Measurements from ENCODE around the gene SEC22C. TPM values are rescaled to one million over a fixed set of nuclear protein-coding genes. Genes with fewer than 3 reads are reported as not detected.
"Not testable (repeated sequence)": the region's sequence is repeated elsewhere in the genome, so short reads cannot be mapped to it uniquely, and the experiment has no call there.

Gene SEC22C
- total RNA-seq, 1 donor from 2014 or later: 73.3 TPM

GRCh38 chr3:42588625-42589024 is 6.9 kb upstream of the SEC22C start:
- H3K27me3 ChIP-seq (ENCODE audit: control insufficient read depth, insufficient read depth, low read length): no peaks in the 10 kb centered on the region
- no peak for TF ChIP-seq CTCF (IDR thresholded peaks at IDR 0.05; ENCODE audit: insufficient read depth, low read length, poor library complexity, severe bottlenecking)
- no peak overlapping the region for H3K4me3 ChIP-seq (ENCODE audit: low read depth, low read length)
- no peaks in the 10 kb centered on the region for H3K36me3 ChIP-seq (ENCODE audit: control insufficient read depth, insufficient read depth, low read length)
- no peak for DNase-seq (ENCODE audit: low read depth)

DNA sequence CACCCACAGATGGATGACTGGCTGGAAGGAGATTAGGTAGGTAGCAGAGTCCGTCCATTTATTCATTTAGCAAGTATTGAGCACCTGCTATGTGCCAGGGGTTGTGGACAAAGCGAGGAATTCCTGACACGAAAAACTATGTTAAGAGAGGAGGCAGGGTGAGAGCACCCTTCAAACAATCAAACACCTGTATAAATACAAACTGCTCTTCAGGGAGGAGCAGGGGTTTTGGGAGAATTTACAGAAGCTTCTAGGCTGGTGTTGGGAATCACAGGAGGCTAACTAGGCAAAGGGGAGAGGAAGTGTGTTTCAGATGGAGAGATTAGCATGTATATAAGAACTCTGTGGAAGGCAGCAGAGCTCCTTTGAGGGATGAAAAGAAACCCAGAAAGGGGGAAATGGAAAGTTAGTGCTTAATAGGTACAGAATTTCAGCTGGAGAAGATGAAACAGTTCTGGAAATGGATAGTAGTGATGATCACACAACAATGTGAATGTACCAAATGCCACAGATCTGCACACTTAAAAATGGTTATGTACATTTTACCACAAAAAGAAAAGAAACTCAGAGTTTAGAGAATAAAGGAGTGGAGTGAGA is 805 bp upstream of the SEC22C start:
- Histone ChIP-seq H3K27me3 (ENCODE audit: control insufficient read depth, insufficient read depth, low read length) (no peaks in the 10 kb centered on the region), H3K4me3 (ENCODE audit: low read depth, low read length) (peak overlapping the region; percentile 73), H3K36me3 (ENCODE audit: control insufficient read depth, insufficient read depth, low read length) (no peaks in the 10 kb centered on the region)
- no peak for DNase-seq (ENCODE audit: low read depth)
- no peak for TF ChIP-seq CTCF (IDR thresholded peaks at IDR 0.05; ENCODE audit: insufficient read depth, low read length, poor library complexity, severe bottlenecking)

GRCh38 chr3:42581400-42581708 is 413 bp downstream of the SEC22C start:
- no peak for TF ChIP-seq CTCF (IDR thresholded peaks at IDR 0.05; ENCODE audit: insufficient read depth, low read length, poor library complexity, severe bottlenecking)
- H3K27me3 ChIP-seq (ENCODE audit: control insufficient read depth, insufficient read depth, low read length): no peaks in the 10 kb centered on the region
- DNase-seq (ENCODE audit: low read depth): no peak
- no peaks in the 10 kb centered on the region for H3K36me3 ChIP-seq (ENCODE audit: control insufficient read depth, insufficient read depth, low read length)
- peak overlapping the region; percentile 73 for H3K4me3 ChIP-seq (ENCODE audit: low read depth, low read length)

GRCh38 chr3:42579346-42579745 is 2.4 kb downstream of the SEC22C start:
- H3K36me3 ChIP-seq (ENCODE audit: control insufficient read depth, insufficient read depth, low read length); DNase-seq (ENCODE audit: low read depth); H3K27me3 ChIP-seq (ENCODE audit: control insufficient read depth, insufficient read depth, low read length); H3K4me3 ChIP-seq (ENCODE audit: low read depth, low read length): not testable (repeated sequence)

GRCh38 chr3:42578054-42578453 is 3.7 kb downstream of the SEC22C start:
- no peak for DNase-seq (ENCODE audit: low read depth)
- no peak for TF ChIP-seq CTCF (IDR thresholded peaks at IDR 0.05; ENCODE audit: insufficient read depth, low read length, poor library complexity, severe bottlenecking)
- no peaks in the 10 kb centered on the region for H3K27me3 ChIP-seq (ENCODE audit: control insufficient read depth, insufficient read depth, low read length)

DNA sequence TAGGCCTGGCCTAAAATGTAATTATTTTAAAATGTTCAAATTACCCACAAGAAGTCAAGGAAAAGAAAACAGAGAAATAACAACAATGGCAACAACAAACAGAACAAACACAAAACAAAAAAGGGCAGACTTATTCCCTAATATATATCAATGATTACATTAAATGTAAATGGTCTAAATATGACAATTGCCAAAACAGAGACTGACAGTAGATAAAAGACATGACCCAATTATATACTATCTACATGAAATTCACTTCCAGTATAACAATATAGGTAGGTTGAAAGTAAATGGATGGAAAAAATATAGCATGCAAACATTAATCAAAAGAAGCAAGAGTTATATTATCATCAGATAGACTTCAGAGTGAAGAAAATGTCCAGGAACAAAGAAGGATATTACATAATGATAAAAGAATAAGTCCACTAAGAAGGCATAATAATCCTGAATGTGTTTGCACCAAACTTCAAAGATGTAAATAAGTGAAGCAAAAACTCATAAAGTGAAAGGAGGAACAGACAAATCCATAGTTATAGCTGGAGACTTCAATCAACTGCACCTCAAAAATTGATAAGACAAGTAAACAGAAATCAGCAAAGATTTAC is 6.5 kb downstream of the SEC22C start:
- Histone ChIP-seq H3K4me3 (ENCODE audit: low read depth, low read length) (no peak overlapping the region), H3K36me3 (ENCODE audit: control insufficient read depth, insufficient read depth, low read length) (no peaks in the 10 kb centered on the region), H3K27me3 (ENCODE audit: control insufficient read depth, insufficient read depth, low read length) (no peaks in the 10 kb centered on the region)
- TF ChIP-seq CTCF (IDR thresholded peaks at IDR 0.05; ENCODE audit: insufficient read depth, low read length, poor library complexity, severe bottlenecking): no peak
- DNase-seq (ENCODE audit: low read depth): no peak

More at GRCh38 chr3:42578054-42578453, 3.7 kb downstream of the SEC22C start:
- Histone ChIP-seq H3K4me3 (ENCODE audit: low read depth, low read length) (no peak overlapping the region), H3K36me3 (ENCODE audit: control insufficient read depth, insufficient read depth, low read length) (no peaks in the 10 kb centered on the region)
